IPS-NIHi7 (cell line): ENCODE results near the gene RPH3AL.
"Not testable (repeated sequence)": the region's sequence is repeated elsewhere in the genome, so short reads cannot be mapped to it uniquely, and the experiment has no call there.

Source experiments
- DNase-seq: peaks from one replicate; pipeline ENCODE4 v3.0.0; 2012; ENCODE audit warnings: mixed read lengths; ENCODE audit errors: extremely low spot score

Gene RPH3AL

GRCh38 chr17:180381-181244 lies 172.0 kb downstream of the RPH3AL start:
- peak; percentile 59 for DNase-seq

GRCh38 chr17:179781-180380 lies 172.7 kb downstream of the RPH3AL start:
- DNase-seq, result peak; percentile 69

GRCh38 chr17:179066-179432 lies 173.6 kb downstream of the RPH3AL start:
- no peak for DNase-seq

- DNase-seq, result no peak
Observed at GRCh38 chr17:178292-179065, 174.1 kb downstream of the RPH3AL start.

GRCh38 chr17:177762-178161 lies 174.8 kb downstream of the RPH3AL start:
- no peak for DNase-seq

GRCh38 chr17:177155-177554 lies 175.5 kb downstream of the RPH3AL start:
- no peak for DNase-seq

- no peak for DNase-seq
Observed at GRCh38 chr17:173166-173911, 179.3 kb downstream of the RPH3AL start.

- DNase-seq, result no peak
Observed at GRCh38 chr17:172401-172800, 180.2 kb downstream of the RPH3AL start.

GRCh38 chr17:171871-172270 lies 180.7 kb downstream of the RPH3AL start:
- no peak for DNase-seq

GRCh38 chr17:170130-170670 lies 182.4 kb downstream of the RPH3AL start:
- no peak for DNase-seq

GRCh38 chr17:168614-169013 lies 184.0 kb downstream of the RPH3AL start:
- not testable (repeated sequence) for DNase-seq

GRCh38 chr17:165939-166338 lies 186.7 kb downstream of the RPH3AL start:
- no peak for DNase-seq

GRCh38 chr17:164303-165235 lies 188.0 kb downstream of the RPH3AL start:
- DNase-seq, result peak; percentile 78

GRCh38 chr17:163514-164098 lies 189.0 kb downstream of the RPH3AL start:
- peak; percentile 61 for DNase-seq

- DNase-seq, result no peak
Observed at GRCh38 chr17:162689-163088, 189.9 kb downstream of the RPH3AL start.
